Upper lobe of left lung (tissue), 6 donors: ENCODE data around the gene ADAM17. TPM values are rescaled to one million over a fixed set of nuclear protein-coding genes. Genes with fewer than 3 reads are reported as not detected.

ENCODE experiments used
- ATAC-seq, 2 donors: fragments of 200-7000 bp; cut with Tn5 transposase; one replicate each; pipeline ENCODE4 v1.9.1; 2022; ENCODE audit warnings: mild to moderate bottlenecking in 2 of 2, moderate library complexity in 2 of 2; ENCODE audit not compliant: low FRiP score in 2 of 2
- DNase-seq, 2 donors: peaks; one replicate each; pipeline ENCODE4 v3.0.0-alpha.2; 2019 to 2020
- H3K27ac ChIP-seq, 4 donors: fragments of 200-600 bp; sonication (generic); one replicate each; pipeline ENCODE4 v1.5.1; 2016 to 2019
- H3K27me3 ChIP-seq, 4 donors: fragments of 200-600 bp; sonication (generic); one replicate each; pipeline ENCODE4 v1.5.1; 2017 to 2019
- H3K36me3 ChIP-seq, 4 donors: fragments of 200-600 bp; sonication (generic); one replicate each; pipeline ENCODE4 v1.5.1; 2016 to 2019
- H3K4me1 ChIP-seq, 4 donors: fragments of 200-600 bp; sonication (generic); one replicate each; pipeline ENCODE4 v1.5.1; 2018 to 2019
- H3K4me3 ChIP-seq, 4 donors: fragments of 200-600 bp; sonication (generic); one replicate each; pipeline ENCODE4 v1.5.1; 2017 to 2019; ENCODE audit warnings: mild to moderate bottlenecking in 2 of 4, moderate library complexity in 1 of 4
- H3K9me3 ChIP-seq, 4 donors: fragments of 200-600 bp; sonication (generic); one replicate each; pipeline ENCODE4 v1.5.1; 2018 to 2019
- EP300 ChIP-seq, 4 donors: sonication (generic); formaldehyde crosslinking; IDR thresholded peaks; one replicate each; pipeline ENCODE4 v1.5.1; 2017; ENCODE audit warnings: antibody characterized with exemption in 4 of 4, control low read depth in 2 of 4
- POLR2A ChIP-seq, 4 donors: fragments of 450-650 bp; IDR thresholded peaks; one replicate each; pipeline ENCODE4 v1.5.1; 2016 to 2017; ENCODE audit warnings: antibody characterized with exemption in 4 of 4, mild to moderate bottlenecking in 2 of 4
- POLR2AphosphoS5 ChIP-seq, 2 donors: sonication (generic); formaldehyde crosslinking; IDR thresholded peaks; one replicate each; pipeline ENCODE4 v1.5.1; 2017; ENCODE audit warnings: antibody characterized with exemption in 2 of 2
- WGBS, 2 donors: methylation state at CpG; one replicate each; pipeline ENCODE4 v1.1.5; 2017 to 2018; 5-methylcytosine and 5-hydroxymethylcytosine counted together
- total RNA-seq, 6 donors: library from RNA; depleted of rRNA in 4 of 6; stranded (reverse); fragments of >200 nt in 4 of 6; gene quantifications; one replicate each; pipeline versions ENCODE4 v1.1.0 to v1.2.1, GENCODE V29; 2016 to 2021
- TF ChIP-seq, protein P1 (sequence below), 6 experiments: fragments of 450-650 bp in 4 of 6; fragments of 200-600 bp in 2 of 6; sonication (generic) in 2 of 6; IDR thresholded peaks; one replicate each; pipeline ENCODE4 v1.5.1; 2016 to 2019; ENCODE audit warnings: antibody characterized with exemption in 6 of 6
- donor health status: DM: no; HTN: no; CAD: no; lungs with moderate emphysema.
- donor health status: DM: no; HTN: yes; CAD: no; lungs with severe emphysema.

ADAM17 gene
- total RNA-seq = 10 to 100 TPM; 59.7 to 71.0 (median 66.3) TPM

DNA sequence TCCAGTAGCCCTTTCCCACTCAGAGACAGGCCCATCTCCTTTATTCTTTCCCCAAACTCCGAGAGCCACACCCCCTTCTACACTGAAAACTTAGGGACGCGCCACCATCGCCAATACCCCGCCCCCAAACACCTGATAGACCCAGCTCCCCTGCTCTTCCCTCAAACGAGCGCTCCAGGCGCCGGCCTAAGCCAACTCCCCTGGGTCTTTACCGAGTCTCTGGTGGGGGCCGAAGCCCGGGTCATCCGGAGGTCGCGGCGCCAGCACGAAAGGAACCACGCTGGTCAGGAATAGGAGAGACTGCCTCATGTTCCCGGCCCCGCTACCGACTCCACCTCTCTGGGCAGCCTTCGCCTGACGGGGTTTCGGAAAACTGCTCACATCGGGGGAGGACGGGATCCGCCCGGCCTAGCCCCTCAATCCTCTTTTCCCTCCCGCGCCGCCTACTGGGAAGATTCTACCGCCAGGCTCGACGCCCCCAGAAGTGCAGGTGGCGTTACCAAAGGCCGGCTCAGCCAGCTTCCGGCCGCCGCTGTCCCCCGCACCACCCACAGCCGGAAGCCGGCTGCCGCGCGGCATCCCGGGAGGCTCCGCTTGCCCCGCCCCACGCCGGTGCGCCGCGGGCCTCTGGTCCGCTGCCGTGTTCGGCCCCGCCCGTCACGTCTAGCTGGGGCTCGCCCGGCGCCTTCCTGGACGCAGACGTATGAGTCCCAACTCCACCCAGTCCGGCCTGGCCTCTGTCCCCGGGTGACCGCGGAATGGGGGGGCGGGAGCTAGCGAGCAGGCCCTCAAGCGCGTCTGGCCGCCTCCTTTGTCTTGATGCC, at the start of gene ADAM17:
ADAM17 (minus strand) TSS at position 534 of the 824 bp plus-strand sequence; CDS start at position 309, 225 bp downstream.
- Histone ChIP-seq H3K4me1 (peaks cover 45 to 49% (median 47%) of the 10 kb centered on the region in 4 donors), H3K9me3 (no peaks in the 10 kb centered on the region), H3K27me3 (no peaks in the 10 kb centered on the region), H3K36me3 (no peaks in the 10 kb centered on the region), H3K27ac (peak within 1 kb of the TSS; percentile 97 to 98 (median 98)), H3K4me3 (peak within 1 kb of the TSS; percentile 80 to 93 (median 88))
- peak; percentile 99 for DNase-seq
- peak; percentile 95 to 98 for ATAC-seq
- WGBS, 2 donors = 0% methylated on average over 26 to 37 of the region's 73 CpGs
- TF ChIP-seq, protein P1, sequence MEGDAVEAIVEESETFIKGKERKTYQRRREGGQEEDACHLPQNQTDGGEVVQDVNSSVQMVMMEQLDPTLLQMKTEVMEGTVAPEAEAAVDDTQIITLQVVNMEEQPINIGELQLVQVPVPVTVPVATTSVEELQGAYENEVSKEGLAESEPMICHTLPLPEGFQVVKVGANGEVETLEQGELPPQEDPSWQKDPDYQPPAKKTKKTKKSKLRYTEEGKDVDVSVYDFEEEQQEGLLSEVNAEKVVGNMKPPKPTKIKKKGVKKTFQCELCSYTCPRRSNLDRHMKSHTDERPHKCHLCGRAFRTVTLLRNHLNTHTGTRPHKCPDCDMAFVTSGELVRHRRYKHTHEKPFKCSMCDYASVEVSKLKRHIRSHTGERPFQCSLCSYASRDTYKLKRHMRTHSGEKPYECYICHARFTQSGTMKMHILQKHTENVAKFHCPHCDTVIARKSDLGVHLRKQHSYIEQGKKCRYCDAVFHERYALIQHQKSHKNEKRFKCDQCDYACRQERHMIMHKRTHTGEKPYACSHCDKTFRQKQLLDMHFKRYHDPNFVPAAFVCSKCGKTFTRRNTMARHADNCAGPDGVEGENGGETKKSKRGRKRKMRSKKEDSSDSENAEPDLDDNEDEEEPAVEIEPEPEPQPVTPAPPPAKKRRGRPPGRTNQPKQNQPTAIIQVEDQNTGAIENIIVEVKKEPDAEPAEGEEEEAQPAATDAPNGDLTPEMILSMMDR (IDR thresholded peaks at IDR 0.05) = peak; percentile 27 to 88 (median 74)
- TF ChIP-seq POLR2AphosphoS5 (IDR thresholded peaks at IDR 0.05) (peak; percentile 91 to 98), POLR2A (IDR thresholded peaks at IDR 0.05) (peak in 3 of 4 donors; percentile 89 to 98 (median 93)), EP300 (IDR thresholded peaks at IDR 0.05) (peak in 3 of 4 donors; percentile 12 to 88 (median 52))

DNA sequence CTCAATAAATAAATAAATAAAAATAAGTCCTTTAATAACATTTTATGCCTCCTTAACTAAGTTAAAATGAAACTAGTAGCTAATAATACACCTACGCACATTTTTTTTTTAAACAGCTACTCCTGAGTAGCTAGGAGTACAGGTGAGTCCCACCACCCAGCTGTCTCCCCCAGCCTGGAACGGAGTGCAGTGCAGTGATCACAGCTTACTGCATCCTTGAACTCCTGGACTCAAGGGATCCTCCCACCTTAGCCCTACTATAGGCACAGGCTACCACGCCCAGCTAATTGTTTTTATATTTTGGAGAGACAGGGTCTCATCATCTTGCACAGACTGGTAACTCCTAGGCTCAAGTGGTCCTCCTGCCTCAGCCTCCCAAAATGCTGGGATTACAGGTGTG, 46.8 kb upstream of the ADAM17 start:
- TF ChIP-seq EP300 (IDR thresholded peaks at IDR 0.05) (no peak), POLR2AphosphoS5 (IDR thresholded peaks at IDR 0.05) (no peak), POLR2A (IDR thresholded peaks at IDR 0.05) (no peak)
- TF ChIP-seq, protein P1 (IDR thresholded peaks at IDR 0.05) = no peak
- ATAC-seq = no peak
- no peak overlapping the region for H3K27ac ChIP-seq
- H3K36me3 ChIP-seq = peaks cover 0 to 25% (median 5%) of the 10 kb centered on the region in 4 donors
- no peaks in the 10 kb centered on the region for H3K27me3 ChIP-seq
- H3K4me1 ChIP-seq = peaks cover 0 to 14% (median 6%) of the 10 kb centered on the region in 4 donors
- H3K4me3 ChIP-seq = no peak overlapping the region
- peaks cover 3 to 14% (median 7%) of the 10 kb centered on the region in 4 donors for H3K9me3 ChIP-seq
- DNase-seq = no peak
- WGBS, 2 donors = 96% methylated on average over 3 of the region's 3 CpGs

DNA sequence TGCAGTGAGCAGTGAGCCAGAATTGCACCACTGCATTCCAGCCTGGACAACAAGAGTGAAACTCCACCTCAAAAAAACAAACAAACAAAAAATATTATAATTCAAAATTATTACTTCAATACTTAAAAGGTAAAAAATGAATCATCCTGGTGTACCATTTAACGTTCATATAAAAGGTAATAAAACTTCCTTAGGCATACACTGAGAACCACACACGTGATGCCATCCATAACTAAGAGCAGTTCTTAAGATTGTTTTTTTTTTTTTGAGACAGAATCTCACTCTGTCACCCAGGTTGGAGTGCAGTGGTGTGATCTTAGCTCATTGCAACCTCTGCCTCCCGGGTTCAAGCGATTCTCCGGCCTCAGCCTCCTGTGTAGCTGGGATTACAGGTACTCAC, 45.8 kb upstream of the ADAM17 start:
- DNase-seq = no peak
- no peak for ATAC-seq
- Histone ChIP-seq H3K4me3 (no peak overlapping the region), H3K27me3 (no peaks in the 10 kb centered on the region), H3K27ac (no peak overlapping the region), H3K9me3 (peaks cover 3 to 14% (median 7%) of the 10 kb centered on the region in 4 donors), H3K4me1 (peaks cover 0 to 13% (median 3%) of the 10 kb centered on the region in 4 donors), H3K36me3 (peaks cover 0 to 25% (median 5%) of the 10 kb centered on the region in 4 donors)
- 96 to 97% methylated on average over 5 of the region's 5 CpGs for WGBS, 2 donors
- no peak for TF ChIP-seq POLR2A (IDR thresholded peaks at IDR 0.05)
- TF ChIP-seq POLR2AphosphoS5 (IDR thresholded peaks at IDR 0.05) = no peak
- no peak for TF ChIP-seq EP300 (IDR thresholded peaks at IDR 0.05)
- TF ChIP-seq, protein P1 (IDR thresholded peaks at IDR 0.05) = no peak

DNA sequence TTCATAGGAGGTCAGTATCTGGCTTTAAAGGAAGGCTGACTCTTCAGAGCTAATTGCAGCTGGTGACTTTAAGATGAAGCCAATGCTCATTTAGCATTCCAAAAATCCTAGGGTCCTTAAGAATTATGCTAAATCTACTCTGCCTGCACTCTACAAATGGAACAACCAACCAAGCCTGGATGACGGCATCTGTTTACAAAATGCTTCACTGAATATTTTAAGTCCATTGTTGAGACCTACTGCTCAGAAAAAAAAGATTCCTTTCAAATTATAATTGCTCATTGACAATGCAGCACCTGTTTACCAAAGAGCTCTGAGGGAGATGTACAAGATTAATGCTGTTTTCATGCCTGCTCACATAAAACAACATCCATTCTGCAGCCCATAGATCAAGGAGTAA, 43.8 kb upstream of the ADAM17 start:
- WGBS, 2 donors = 95 to 100% methylated on average over 1 of the region's 1 CpG
- ATAC-seq = no peak

More for the DNA sequence above, 43.8 kb upstream of the ADAM17 start:
- peaks cover 3 to 14% (median 7%) of the 10 kb centered on the region in 4 donors for H3K9me3 ChIP-seq
- H3K27me3 ChIP-seq = no peaks in the 10 kb centered on the region
- H3K4me3 ChIP-seq = no peak overlapping the region
- TF ChIP-seq POLR2AphosphoS5 (IDR thresholded peaks at IDR 0.05) = no peak
- TF ChIP-seq EP300 (IDR thresholded peaks at IDR 0.05) = no peak
- TF ChIP-seq POLR2A (IDR thresholded peaks at IDR 0.05) = no peak
- TF ChIP-seq, protein P1 (IDR thresholded peaks at IDR 0.05) = no peak
- H3K4me1 ChIP-seq = peaks cover 9 to 24% (median 16%) of the 10 kb centered on the region in 4 donors
- no peak for DNase-seq
- H3K27ac ChIP-seq = no peak overlapping the region
- peaks cover 0 to 25% (median 5%) of the 10 kb centered on the region in 4 donors for H3K36me3 ChIP-seq
